ENCODE data around the gene BCAS1. TPM values are rescaled to one million over a fixed set of nuclear protein-coding genes. Genes with fewer than 3 reads are reported as not detected.

Gene BCAS1
- polyA plus RNA-seq, 1 of the 3 experiments (the other 2 are of a cell fraction): not detected

DNA sequence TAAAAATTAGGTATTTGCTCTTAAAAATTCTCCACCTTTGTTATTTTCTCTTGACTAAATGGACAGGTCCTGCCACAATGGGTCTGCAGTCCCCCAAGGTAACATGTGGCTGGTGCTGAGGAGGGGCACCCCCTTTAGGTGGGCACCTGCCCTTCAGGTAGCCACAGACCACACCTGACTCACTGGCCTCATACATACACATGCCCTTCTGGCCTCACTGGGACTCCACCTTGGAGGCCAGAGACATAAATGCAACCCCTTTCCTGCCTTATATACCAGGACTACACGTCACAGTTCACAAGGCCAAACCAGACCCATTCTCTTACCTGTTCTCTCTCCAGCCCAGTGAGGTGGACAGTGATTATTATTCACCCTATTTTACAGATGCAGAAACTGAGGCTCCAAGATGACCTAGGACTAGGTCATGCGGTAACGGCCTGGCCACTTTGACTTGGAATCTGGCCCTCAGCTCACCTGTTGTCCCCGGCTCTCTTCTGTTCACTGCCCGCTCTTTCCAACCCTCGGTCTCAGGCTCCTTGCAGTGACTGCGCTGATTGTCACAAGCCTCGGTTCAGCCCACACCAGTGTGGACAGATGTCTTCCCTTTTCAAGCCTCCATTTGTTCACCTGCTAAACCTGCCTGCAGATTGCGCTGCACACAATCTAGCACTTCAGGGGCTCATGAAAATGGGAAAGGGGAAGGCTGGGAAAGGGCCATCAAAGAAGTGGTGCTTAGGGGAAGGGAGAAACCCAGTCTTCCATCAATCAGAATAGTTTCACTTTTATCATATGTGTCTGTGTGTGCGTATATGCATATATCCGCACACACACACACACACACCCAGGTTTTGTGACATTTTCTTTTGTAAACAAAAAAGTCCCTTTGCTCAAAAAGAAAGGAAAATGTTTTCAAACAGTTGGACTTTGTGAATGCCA is 121.7 kb downstream of the BCAS1 start:
- Histone ChIP-seq H3K36me3 (replicated peaks in 1 of 2; ENCODE audit: control insufficient read depth in 1 of 2, insufficient read depth in 2 of 2, low read length in 1 of 2) (no peaks in the 10 kb centered on the region), H3K4me1 (ENCODE audit: control insufficient read depth in 1 of 2, insufficient read depth in 2 of 2, low read depth in 1 of 2, low read length in 1 of 2) (peaks cover 5 to 19% of the 10 kb centered on the region in 2 experiments; a peak in 2 of 4 replicates), H3K4me3 (ENCODE audit: low read depth in 2 of 2, low read length in 1 of 2) (0 out of 4 replicates have a peak overlapping the region, but pooled peaks of 1 of the 2 experiments have one; percentile 8), H3F3A (replicated peaks; ENCODE audit: insufficient read depth) (peaks cover 6% of the 10 kb centered on the region), H3K4me2 (peak overlapping the region; percentile 51), H3K9me3 (no peaks in the 10 kb centered on the region), H2AFZ (ENCODE audit: low read depth) (peak overlapping the region; percentile 79), H3K27me3 (ENCODE audit: insufficient read depth) (no peaks in the 10 kb centered on the region), H3K79me2 (ENCODE audit: insufficient read depth) (no peaks in the 10 kb centered on the region), H3K27ac (ENCODE audit: low read depth in 2 of 2, low read length in 1 of 2) (peak overlapping the region in 1 of 2 experiments; percentile 65; a peak in 2 of 4 replicates), H3K9me2 (no peaks in the 10 kb centered on the region), H4K20me1 (ENCODE audit: insufficient read depth) (no peaks in the 10 kb centered on the region), H3K9ac (peak overlapping the region; percentile 32; the same call in 1 of the 2 replicates)
- WGBS (ENCODE audit: low lambda C conversion rate): 90% methylated on average over 11 of the region's 11 CpGs
- TF ChIP-seq NFIC (IDR thresholded peaks at IDR 0.05; ENCODE audit: borderline replicate concordance) (no peak), EZH2phosphoT487 (IDR thresholded peaks at IDR 0.05; ENCODE audit: borderline replicate concordance, low read depth) (no peak), PBX3 (IDR thresholded peaks at IDR 0.05) (no peak), GATA2 (CRISPR knock-in tag; IDR thresholded peaks at IDR 0.05) (no peak), FOXJ3 (CRISPR knock-in tag; IDR thresholded peaks at IDR 0.05) (no peak), TEAD4 (IDR thresholded peaks at IDR 0.05; ENCODE audit: borderline replicate concordance, insufficient read depth) (no peak), ELF1 (IDR thresholded peaks at IDR 0.05) (no peak), ZBTB33 (IDR thresholded peaks at IDR 0.05; ENCODE audit: borderline replicate concordance, low read depth) (no peak), FOXM1 (IDR thresholded peaks at IDR 0.05; ENCODE audit: low read depth) (no peak), JUND (IDR thresholded peaks at IDR 0.05) (no peak), POLR2AphosphoS5 (IDR thresholded peaks at IDR 0.05; ENCODE audit: low read depth, low read length) (no peak), TAF1 (IDR thresholded peaks at IDR 0.05; ENCODE audit: borderline replicate concordance, low read depth, low read length) (no peak)
- TF ChIP-seq, protein P1, sequence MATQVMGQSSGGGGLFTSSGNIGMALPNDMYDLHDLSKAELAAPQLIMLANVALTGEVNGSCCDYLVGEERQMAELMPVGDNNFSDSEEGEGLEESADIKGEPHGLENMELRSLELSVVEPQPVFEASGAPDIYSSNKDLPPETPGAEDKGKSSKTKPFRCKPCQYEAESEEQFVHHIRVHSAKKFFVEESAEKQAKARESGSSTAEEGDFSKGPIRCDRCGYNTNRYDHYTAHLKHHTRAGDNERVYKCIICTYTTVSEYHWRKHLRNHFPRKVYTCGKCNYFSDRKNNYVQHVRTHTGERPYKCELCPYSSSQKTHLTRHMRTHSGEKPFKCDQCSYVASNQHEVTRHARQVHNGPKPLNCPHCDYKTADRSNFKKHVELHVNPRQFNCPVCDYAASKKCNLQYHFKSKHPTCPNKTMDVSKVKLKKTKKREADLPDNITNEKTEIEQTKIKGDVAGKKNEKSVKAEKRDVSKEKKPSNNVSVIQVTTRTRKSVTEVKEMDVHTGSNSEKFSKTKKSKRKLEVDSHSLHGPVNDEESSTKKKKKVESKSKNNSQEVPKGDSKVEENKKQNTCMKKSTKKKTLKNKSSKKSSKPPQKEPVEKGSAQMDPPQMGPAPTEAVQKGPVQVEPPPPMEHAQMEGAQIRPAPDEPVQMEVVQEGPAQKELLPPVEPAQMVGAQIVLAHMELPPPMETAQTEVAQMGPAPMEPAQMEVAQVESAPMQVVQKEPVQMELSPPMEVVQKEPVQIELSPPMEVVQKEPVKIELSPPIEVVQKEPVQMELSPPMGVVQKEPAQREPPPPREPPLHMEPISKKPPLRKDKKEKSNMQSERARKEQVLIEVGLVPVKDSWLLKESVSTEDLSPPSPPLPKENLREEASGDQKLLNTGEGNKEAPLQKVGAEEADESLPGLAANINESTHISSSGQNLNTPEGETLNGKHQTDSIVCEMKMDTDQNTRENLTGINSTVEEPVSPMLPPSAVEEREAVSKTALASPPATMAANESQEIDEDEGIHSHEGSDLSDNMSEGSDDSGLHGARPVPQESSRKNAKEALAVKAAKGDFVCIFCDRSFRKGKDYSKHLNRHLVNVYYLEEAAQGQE (IDR thresholded peaks at IDR 0.05; ENCODE audit: low read depth, low read length): no peak
- TF ChIP-seq, protein P2, sequence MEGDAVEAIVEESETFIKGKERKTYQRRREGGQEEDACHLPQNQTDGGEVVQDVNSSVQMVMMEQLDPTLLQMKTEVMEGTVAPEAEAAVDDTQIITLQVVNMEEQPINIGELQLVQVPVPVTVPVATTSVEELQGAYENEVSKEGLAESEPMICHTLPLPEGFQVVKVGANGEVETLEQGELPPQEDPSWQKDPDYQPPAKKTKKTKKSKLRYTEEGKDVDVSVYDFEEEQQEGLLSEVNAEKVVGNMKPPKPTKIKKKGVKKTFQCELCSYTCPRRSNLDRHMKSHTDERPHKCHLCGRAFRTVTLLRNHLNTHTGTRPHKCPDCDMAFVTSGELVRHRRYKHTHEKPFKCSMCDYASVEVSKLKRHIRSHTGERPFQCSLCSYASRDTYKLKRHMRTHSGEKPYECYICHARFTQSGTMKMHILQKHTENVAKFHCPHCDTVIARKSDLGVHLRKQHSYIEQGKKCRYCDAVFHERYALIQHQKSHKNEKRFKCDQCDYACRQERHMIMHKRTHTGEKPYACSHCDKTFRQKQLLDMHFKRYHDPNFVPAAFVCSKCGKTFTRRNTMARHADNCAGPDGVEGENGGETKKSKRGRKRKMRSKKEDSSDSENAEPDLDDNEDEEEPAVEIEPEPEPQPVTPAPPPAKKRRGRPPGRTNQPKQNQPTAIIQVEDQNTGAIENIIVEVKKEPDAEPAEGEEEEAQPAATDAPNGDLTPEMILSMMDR (IDR thresholded peaks at IDR 0.05): no peak
- TF ChIP-seq, protein P3, sequence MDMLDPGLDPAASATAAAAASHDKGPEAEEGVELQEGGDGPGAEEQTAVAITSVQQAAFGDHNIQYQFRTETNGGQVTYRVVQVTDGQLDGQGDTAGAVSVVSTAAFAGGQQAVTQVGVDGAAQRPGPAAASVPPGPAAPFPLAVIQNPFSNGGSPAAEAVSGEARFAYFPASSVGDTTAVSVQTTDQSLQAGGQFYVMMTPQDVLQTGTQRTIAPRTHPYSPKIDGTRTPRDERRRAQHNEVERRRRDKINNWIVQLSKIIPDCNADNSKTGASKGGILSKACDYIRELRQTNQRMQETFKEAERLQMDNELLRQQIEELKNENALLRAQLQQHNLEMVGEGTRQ (IDR thresholded peaks at IDR 0.05; ENCODE audit: borderline replicate concordance, low read depth, low read length): no peak
- CTCF ChIA-PET: interaction anchor here (0.6 to 1.3 kb wide), 2 partner anchors 145 to 369 kb away, joined by 3 to 4 read pairs; no protein-coding TSS in a partner anchor
- no peak for DNase-seq
- POLR2A ChIA-PET: no interaction called here

All from SK-N-SH (cell line).